ENCODE measurements around the gene CDH18.

GRCh38 chr5:19770396-19770795, 217.6 kb downstream of the CDH18 start:
- TF ChIP-seq EP300 (conservative IDR thresholded peaks at IDR 0.05; ENCODE audit: poor library complexity, severe bottlenecking) (no peak), CTCF (IDR thresholded peaks at IDR 0.05; ENCODE audit: poor library complexity, severe bottlenecking) (no peak), RAD21 (conservative IDR thresholded peaks at IDR 0.05) (no peak)

All from neural cell (in vitro differentiated cells).